Activated CD4-positive, CD25-positive, alpha-beta regulatory T cell treated with anti-CD3 and anti-CD28 coated beads, Interleukin-2, amount 50 U/mL, for 24 hours (primary cell): Measurements from ENCODE around the gene ADAMTS17.
"Not testable (repeated sequence)": the region's sequence is repeated elsewhere in the genome, so short reads cannot be mapped to it uniquely, and the experiment has no call there.

Experiments used
- ATAC-seq, 2 donors: fragments of 150-1000 bp; cut with Tn5 transposase; one replicate each; pipeline ENCODE4 v1.10.0; 2021; ENCODE audit warnings: mild to moderate bottlenecking in 1 of 2, moderate library complexity in 1 of 2

ADAMTS17 gene

DNA sequence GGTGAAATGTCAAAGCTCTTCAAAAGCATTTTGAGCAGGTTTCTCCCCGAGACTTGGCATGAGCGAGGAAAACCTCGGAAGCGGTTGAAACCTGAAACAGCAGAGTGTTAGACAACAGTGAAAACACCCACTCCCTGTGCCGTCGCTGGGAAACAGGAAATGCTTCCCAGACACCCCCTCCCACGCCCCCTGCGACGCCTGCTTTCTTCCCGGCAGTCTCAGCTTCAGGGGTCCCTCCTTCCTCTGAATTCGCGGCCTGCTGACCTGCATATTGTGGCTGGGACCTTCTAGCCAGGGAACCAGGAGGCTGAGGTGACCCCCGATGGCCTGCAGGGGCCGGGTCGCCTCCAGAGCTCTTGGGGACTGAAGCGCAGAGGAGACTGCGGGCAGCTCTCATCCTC lies 357.9 kb downstream of the ADAMTS17 start:
- no peak for ATAC-seq

DNA sequence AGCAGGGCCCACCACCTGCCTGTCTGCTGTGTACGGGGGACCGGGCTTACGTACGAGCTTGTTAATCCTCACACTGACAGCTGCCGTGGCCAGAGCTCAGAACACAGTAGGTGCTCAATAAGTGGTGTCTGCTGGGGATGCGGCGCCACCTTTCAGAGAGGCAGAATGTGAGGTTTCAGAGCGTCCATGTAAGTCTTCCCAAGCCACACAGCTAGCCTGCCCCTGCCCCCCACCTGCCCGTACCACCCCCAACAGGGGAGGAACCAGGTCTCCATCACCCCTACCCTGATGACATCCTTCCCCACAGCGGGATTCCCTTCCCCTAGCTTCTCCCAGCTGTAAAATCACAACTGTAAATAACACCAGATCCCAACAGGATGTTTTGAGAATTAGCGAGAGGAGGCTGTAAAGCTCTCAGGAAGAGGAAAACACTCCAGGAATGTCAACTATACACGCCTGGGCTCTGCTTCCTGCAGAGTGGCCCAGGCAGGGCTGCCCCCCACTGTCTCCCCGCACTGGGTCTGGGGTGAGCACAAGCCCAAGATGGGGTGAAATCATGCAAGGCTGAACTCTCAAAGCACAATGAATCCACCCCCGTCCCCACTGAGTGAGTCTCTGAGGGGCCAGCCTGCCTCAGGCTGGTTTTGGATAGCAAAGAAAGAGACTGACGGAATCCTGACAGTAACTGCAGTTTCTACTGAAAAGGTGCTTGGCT lies 358.4 kb downstream of the ADAMTS17 start:
- no peak for ATAC-seq

DNA sequence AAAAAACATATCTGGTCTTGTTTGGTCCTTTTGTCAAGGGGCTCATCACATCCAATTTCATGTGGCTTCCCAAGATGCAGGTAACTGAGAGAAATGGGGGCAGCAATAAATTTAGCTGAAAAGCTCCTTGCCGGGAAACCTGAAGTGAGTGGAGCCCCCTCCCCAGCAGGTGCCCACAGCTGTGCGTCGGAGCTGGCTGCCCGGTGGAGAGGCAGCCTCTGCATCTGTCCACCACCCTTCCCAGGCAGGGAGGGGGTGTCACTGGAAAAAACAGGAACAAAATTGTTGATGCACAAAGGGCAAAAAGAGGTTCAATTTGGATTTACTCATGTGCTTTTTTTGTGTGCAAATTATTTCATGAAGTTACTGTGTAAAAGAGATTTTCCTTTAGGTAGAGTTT lies 359.1 kb downstream of the ADAMTS17 start:
- no peak for ATAC-seq

DNA sequence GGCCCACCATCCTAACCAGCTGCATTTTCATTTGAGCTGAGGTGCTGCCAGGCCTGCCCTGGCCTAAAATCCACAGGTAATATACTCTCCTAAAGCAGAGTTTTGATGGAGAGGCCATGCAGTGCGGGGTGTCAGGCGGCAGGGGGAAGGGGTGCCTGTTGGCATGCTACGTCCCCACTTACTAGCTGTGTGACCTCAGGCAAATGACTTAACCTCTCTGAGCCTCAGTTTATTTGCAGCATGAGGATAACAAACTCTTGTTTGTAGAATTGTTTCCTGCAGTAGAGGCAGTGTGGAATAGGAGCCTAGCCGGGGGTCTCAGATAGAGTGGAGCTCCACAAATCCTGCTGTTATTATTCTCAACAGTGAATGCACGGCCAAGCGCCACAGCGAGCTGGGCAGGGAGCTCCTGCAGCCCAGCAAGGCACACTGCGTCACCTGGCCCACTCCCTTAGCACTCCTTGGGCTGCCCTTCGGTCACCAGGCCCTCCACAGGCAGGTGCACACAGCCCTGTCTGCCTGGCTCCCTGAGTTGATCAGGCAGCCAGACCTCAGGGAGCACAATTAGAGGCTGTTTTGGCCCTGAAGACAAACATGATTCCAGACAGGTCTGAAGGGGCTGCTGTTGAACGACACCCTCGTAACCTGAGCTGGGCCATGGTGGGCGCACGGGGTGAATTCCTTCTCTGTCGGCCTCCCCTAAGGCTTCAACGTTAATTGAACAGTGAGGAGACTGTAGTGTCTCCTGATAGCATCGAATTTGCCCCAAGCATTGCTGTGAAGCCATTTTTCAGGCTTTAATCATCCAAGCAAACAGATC lies 359.7 kb downstream of the ADAMTS17 start:
- no peak for ATAC-seq

DNA sequence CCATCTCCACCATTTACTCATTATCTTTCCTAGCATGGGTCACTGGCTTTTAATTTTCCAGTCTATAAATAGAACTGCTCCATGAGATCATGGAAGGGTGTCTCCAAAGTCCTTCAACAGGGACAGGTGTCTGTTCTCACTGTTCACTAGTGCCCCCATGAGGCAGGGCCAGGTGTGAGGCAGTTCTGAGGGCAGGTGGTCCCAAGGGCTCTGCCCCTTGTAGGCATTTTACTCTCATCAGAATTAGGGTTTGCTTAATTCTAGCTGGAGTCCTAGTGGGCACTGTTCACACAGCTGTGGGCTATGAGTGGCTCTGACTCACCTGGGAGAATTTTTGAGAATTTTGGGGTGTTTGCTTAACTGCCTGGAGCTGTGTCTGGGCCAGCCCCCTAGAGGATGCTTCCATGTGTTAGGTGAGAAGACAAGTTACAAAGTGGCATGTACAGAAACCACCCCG lies 360.6 kb downstream of the ADAMTS17 start:
- ATAC-seq: no peak

DNA sequence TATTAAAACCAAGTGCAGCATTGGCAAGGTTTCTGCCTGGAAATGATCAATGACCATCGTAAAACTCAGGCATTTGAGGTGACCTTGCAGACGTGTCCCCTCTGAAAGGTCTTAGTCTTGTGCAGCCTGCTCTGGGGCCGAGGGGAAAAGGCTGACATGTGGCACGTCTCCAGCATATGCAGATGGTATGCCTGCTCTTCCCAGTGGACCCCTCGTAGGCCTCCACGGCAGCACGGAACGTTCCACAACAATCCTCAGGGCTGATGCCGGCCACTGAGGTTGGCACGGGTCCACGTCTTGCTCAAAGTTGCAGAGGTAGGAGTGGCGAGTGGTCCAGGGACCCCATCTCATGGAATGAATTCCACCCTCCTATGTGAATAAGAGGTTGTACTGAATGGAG lies 361.0 kb downstream of the ADAMTS17 start:
- no peak for ATAC-seq

DNA sequence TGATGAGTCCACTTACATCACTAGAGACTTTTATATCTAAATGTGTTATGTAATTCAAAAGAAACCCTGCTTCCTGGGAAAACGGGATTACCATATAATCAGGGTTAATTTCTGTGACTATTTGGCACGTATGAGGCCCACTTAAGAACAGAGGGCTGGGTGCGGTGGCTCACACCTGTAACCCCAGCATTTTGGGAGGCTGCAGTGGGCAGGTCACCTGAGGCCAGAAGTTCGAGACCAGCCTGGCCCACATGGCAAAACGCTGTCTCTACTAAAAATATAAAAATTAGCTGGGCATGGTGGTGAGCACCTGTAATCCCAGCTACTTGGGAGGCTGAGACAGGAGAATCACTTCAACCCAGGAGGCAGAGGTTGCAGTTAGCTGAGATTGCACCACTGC lies 361.9 kb downstream of the ADAMTS17 start:
- ATAC-seq: not testable (repeated sequence)

DNA sequence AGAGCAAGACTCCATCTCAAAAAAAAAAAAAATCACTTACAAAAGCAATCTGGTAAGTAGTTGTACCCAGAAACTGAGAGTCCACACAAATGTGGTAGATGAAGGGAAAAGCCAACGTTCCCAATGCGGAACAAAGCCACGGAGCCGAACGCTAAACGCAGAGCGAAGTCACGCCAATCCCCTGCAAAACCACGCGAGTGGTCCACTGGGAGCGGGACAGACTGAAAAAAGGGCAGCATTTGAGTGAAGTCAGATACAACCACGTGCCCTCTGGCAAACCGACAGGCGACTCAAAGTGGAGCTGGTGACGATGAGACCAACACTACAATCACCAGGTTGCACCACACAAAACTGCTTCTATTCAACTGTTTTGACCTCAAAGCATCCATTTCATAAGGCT lies 362.4 kb downstream of the ADAMTS17 start:
- no peak for ATAC-seq

DNA sequence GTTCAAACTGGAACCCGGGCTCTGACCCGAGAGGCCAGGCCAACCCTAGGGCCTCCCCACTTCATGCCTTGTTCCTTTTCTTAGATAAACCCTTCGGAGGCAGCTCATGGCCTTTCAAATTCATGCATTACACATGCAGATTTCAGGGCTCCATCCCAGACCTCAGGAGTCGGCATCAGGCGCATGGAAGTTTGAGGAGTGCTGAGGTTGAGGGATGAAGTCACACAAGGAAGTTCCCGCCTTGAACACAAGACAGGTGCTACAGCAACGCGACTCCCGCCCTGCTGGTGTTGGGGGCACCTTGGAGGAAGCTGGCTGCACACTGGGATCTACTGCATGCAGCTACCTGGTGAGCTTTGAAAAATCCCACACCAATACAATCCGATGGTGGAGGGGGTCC lies 363.3 kb downstream of the ADAMTS17 start:
- ATAC-seq: no peak

DNA sequence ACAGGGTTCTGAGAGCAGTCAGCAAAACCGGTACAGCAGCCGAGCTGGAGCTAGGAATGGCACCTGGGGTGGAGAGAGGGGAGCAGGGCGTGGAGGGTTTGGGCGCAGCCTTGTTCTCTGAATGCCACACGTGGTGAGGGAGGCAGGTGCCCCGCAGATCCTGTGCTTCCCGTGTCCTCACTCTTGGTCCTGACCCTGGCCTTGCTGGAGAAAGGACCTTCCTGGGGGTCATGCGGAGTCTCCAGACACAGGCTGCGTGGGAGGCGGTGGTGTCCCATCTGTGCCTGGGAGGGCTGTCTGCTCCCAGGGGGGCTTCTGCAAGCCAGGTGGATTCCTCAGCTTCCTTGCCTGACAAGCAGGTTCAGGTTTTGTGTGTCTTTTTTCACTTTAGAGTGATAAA lies 363.8 kb downstream of the ADAMTS17 start:
- ATAC-seq: no peak

DNA sequence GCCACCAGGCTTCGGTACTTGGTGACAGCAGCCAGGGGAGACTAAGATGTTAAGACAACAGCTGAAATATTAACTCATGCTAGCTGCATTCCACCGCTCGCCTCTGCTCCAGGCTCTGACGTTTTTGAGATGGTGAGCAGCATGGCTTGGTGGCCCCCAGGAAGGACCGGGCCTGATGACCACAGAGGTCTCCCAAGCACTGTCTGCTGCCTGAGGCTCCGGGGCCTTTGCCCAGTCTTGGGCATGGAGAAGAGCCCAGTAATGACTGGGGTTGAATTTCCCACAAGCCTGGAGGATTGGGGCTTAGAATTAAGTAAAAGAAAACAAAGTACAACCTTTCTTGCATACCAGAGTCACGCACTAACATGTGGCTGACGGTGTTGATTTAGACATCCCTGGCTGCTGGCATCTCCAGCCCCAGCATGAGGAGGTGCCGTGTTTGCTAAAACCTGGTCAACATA lies 364.9 kb downstream of the ADAMTS17 start:
- no peak for ATAC-seq

DNA sequence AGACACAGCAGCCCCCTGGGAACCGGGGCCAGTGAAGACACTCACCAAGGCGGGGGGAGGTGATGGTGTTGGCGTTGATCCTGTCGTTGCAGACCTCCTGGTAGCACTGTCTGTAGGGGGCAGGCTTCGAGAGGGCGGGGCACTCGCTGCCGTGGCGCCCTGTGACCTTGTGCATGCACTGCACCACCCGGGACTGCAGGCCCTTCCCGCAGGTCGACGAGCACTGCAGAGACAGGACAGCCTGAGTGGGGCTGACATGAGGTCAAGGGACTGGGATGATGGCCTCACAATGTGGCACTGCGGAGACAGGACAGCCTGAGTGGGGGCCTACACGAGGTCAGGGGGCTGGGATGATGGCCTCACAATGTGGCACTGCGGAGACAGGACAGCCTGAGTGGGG lies 365.8 kb downstream of the ADAMTS17 start:
- no peak for ATAC-seq

DNA sequence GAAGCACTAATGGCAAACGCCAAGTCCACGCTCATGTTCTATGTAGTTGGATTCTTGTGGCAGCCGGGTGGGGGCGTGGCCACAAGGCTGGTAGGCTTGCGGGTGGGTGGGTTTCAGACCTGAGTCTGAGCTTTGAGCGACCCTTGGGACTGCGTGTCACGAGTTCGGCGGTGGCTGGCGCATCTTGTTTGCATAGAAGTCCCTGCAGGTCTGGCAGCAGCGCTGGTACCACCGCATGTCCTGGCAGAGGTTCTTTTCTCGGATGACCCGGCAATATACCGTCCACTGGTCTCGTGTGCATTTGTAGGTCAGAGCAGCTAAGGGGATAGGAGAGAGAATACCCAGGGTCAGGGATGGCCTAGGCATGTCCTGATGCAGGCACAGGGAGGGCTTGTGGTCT lies 367.5 kb downstream of the ADAMTS17 start:
- ATAC-seq: no peak

DNA sequence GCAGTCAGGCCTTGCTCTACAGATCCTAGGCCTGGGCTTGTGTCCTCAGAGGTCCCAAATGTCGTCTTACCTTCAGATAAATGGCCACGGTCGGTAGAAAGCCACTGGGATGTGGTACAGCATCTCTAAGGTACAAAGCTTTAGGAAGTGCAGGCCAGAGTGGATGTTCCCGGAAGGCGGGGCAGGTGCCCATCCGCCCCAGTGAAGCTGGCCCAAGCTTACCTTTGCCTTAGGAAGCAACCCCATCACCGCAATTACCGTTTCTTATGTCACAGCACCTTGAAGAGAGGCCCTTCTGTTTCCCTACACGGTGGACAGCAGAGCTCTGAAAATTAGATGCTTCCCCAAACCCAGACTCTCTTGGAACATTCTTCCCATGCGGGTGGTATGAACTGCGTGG lies 368.4 kb downstream of the ADAMTS17 start:
- ATAC-seq: no peak

DNA sequence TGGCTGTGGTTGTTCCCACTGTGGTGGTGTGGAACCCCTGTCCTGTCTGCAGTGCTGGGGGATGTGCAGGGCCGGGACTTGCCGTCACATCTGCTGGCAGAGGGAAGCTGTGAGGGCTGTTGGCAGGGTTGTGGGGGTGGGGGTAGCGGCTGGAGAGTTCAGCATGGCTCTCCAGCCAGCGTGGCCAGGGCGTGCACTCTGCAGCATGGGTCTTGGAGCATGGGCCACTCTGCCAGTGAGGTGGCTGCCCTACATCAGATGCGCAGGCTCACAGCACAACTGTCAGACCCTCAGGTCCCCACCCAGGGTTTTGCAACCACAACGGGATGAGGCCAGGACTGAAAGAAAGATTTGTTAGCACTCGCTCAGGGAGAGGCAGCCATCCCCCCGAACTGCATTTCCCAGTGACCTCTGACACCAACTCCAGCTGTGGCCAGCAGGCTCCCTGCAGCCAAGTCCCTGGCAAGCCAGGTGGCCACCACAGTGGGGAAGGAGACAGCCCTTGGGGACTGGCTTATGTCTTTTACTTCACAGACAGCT lies 370.8 kb downstream of the ADAMTS17 start:
- no peak for ATAC-seq

DNA sequence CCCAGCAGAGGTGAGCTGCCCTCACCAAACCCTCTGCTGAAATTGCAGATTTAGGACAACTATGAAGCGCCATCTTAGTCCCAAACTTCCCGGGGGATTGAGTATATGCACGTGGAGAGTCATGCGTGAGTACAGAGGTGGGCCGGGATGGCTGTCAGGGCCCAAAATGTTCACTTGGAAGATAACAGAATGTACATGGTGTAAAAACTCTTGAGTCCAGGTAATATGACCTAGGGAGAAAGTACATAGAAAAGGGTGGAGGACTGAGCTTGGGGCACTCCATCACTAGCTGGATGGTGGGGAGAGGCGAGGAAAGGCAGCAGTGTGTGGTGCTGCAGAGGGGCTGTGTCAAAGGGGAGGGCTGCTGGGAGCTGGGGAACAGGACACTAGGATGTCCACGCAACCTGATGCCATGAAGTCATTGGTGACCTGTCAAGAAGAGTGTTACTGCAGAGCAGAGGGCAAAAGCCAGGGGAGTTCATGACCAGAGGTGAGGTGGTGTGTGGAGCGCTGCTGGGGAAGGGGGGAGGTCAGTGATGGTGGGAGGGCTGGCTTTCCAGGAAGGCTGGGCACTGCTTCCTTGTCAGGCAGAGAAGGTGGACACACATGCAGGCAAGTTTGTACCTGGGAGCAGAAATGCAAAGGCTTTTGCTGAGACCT lies 372.4 kb downstream of the ADAMTS17 start:
- ATAC-seq: no peak

DNA sequence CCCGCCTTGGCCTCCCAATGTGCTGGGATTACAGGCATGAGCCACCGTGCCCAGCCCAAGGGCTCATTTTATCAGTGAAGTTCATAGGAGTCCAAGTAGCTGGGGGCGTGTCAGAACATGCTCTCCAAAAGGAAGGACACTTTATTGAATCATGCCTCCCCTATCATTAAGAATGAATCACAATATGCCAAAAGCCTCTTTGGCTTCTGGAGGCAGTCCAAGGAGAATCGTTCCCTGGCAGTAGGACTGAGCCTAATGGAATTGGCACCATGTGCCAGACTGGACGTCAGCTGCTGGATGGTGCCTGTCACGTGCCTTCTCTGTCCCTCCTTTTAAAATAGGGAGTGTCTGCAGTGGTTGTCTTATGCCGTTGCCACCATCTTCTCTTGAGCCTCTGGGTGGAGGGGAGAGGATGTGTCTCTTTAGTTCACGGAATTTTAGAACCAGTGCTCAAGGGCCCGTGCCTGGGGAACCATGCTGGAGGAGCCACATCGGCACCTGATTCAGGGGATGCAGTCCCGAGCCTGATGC lies 373.9 kb downstream of the ADAMTS17 start:
- ATAC-seq: no peak

DNA sequence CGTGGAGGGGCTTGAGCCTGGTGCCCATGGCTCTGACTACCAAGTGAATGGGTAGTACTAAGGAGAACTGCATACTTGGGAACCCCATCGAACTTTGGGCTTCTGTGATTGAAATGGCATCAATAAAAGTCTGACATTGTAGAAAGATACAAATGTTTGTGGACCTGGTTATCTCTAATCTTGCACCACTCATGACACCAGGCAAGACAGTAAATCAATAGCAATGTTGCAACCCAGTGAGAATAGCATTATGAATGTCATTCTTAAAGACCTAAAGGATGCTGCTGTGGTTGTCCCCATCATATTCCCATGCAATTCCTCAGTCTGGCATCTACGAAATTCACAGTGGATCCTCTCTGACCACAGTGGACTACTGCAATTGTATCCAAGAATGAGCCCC lies 375.0 kb downstream of the ADAMTS17 start:
- no peak for ATAC-seq

DNA sequence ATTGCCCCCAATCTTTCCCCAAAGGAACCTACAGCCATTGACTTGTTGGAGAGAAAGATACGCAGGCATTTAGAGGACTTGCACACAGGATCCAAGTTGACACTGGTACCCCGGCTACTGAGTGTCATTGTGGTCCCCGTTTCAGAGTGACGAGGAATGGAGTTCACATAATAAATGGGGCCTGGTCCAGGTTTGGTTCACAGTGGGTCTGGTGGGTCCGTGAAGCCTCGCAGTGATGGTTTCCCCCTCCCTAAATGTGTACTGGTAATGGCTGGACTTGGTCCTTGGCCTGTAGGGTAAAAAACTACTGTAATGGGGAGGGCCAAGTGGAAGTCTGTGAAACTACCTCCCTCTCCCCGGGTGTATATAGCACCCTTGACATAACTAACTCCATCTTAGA lies 376.4 kb downstream of the ADAMTS17 start:
- no peak for ATAC-seq

DNA sequence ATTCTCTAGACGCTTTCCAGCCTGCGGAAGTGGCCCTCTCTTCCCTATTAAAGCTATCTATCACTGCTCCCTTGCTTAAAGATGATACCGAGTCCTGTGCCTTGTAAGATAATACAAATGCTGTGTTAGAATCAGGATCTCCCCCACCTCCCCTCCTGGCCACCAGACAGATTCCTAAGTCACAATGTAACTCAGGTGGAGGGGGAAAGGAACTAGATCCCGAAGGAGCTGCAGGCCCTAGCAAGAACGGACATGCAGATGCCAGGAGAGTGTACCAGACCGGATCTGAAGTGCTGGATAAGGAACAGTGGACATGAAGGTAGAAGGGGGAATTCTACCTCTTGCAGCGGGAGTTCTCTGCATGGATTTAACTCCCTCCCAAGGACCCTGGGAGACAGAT lies 377.8 kb downstream of the ADAMTS17 start:
- ATAC-seq: no peak

DNA sequence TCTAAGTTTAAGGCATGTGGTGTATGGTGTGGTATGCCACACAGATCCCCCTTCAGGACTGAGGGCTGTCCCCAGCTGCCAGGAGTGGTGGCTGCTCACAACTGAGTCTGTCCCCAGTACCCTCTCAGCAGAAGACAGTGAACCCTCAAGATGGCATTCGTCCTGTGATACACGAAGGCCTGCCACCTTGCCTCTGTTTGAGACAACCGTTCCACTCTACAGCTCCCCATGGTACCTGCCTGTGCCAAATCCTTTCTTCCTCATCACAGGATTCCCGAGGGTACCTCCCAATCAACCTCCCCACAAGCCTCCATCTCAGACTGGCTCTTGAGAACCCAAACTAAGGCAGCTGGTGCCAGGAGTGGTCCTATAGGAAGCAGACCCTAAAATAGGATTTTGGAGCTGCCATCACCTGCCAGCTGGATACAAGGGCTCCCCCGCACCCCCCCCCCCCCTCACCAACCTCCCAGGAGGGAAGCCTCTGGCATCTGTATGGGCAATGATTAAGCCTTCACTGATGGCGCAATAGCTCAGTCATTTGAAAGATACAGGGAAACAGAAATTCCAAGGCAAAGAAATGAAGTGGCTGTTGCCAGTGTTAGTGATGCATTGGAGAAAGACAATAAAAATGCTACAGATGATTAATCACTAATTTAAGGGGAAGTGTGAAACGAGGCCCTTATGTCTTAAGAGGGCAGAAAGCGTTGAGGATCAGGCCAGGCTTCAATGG lies 378.5 kb downstream of the ADAMTS17 start:
- no peak for ATAC-seq

DNA sequence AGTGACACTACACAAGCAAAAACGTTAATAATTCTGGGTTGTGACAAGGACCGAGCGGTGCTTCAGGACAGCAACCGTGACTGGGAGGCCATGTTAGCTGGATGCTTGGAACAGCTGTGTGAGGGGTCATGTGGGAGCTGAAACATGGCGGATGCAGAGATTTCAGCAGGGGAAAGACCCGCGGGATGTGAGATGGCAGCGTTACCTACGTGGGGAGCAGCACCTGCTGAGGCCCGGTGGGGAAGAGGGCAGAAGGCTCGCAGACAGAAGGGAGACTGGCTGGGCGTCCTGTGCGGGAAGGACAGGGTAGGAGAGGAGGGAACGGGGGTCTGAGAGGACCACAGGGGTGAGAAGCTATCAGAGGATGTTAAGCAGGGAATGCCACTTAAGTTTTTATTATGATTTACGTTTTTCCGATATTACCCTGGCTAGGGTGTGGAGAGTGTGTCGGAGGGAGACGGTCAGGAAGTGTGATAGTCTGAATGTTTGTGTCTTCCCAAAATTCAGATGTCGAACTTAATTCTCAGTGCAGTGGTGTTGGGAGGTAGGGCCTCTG lies 379.7 kb downstream of the ADAMTS17 start:
- ATAC-seq: no peak
